ENCODE measurements around the gene LILRA6.

Gene LILRA6

DNA sequence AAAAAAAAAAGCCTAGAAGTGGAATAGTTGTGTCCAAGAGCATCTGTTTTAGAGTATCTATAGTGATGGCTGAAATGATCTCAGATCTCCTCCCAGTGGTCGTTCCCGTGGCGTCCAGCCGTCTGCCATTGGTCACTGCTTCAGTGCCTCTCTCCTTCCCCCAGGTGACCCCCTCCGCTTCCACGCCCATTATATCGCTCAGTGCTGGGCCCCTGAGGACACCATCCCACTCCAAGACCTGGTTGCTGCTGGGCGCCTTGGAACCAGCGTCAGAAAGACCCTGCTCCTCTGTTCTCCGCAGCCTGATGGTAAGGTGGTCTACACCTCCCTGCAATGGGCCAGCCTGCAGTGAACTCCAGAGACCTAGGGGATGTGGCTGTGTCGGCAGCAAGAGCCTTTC lies 49.6 kb downstream of the LILRA6 start:
- H3K9ac ChIP-seq (ENCODE audit: low read length): no peak overlapping the region
- H3K4me3 ChIP-seq (ENCODE audit: low read length): no peak overlapping the region
- no peaks in the 10 kb centered on the region for H3K27me3 ChIP-seq (ENCODE audit: control insufficient read depth, insufficient read depth, low read length)
- H3K4me1 ChIP-seq (ENCODE audit: control insufficient read depth, insufficient read depth, low read length): peaks cover 11% of the 10 kb centered on the region
- peaks cover 7% of the 10 kb centered on the region for H3K36me3 ChIP-seq (ENCODE audit: control insufficient read depth, insufficient read depth, low read length)
- H3K27ac ChIP-seq (ENCODE audit: low read depth, low read length): no peak overlapping the region

- peak overlapping the region; percentile 69 for H3K4me3 ChIP-seq (ENCODE audit: low read length)
- H3K9ac ChIP-seq (ENCODE audit: low read length): peak overlapping the region; percentile 70
- H3K36me3 ChIP-seq (ENCODE audit: control insufficient read depth, insufficient read depth, low read length): peaks cover 5% of the 10 kb centered on the region
- H3K27me3 ChIP-seq (ENCODE audit: control insufficient read depth, insufficient read depth, low read length): no peaks in the 10 kb centered on the region
- peak overlapping the region; percentile 100 for H3K27ac ChIP-seq (ENCODE audit: low read depth, low read length)
- H3K4me1 ChIP-seq (ENCODE audit: control insufficient read depth, insufficient read depth, low read length): peaks cover 11% of the 10 kb centered on the region
Observed at GRCh38 chr19:54191811-54192453, 50.7 kb downstream of the LILRA6 start.

GRCh38 chr19:54191011-54191810 lies 51.4 kb downstream of the LILRA6 start, which contains the start of gene TSEN34:
TSEN34 (plus strand) TSS chr19:54191308; CDS start chr19:54191365, 57 bp downstream.
- H3K4me3 ChIP-seq (ENCODE audit: low read length): peak within 1 kb of the TSS; percentile 69
- H3K36me3 ChIP-seq (ENCODE audit: control insufficient read depth, insufficient read depth, low read length): peaks cover 5% of the 10 kb centered on the region
- H3K4me1 ChIP-seq (ENCODE audit: control insufficient read depth, insufficient read depth, low read length): peaks cover 11% of the 10 kb centered on the region
- peak within 1 kb of the TSS; percentile 100 for H3K27ac ChIP-seq (ENCODE audit: low read depth, low read length)
- H3K9ac ChIP-seq (ENCODE audit: low read length): peak within 1 kb of the TSS; percentile 82
- H3K27me3 ChIP-seq (ENCODE audit: control insufficient read depth, insufficient read depth, low read length): no peaks in the 10 kb centered on the region

DNA sequence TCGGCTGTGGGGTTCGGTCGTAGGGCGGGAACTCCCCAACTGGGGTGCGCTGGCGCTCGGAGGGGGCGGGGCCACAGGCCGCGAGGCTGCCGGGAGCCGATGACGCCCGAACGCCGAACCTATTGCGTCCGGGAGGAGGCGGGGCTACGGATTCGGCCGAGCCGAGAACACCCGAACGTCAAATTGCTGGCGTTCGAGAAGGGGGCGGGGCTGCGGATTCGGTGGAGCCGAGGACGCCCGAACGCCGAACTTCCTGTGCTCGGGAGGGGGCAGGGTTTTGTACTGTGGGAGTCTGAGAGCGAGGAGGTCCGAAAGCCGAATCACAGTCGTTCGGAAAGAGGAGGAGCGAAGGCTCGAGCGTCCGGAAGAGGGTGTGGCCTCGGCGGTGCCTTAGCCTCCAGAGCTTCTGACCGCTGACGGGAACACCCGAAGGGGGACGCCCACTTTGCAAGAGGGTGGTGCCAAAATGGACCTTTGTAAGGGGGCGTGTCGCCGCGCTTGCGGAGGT lies 52.0 kb downstream of the LILRA6 start:
- H3K4me1 ChIP-seq (ENCODE audit: control insufficient read depth, insufficient read depth, low read length): peaks cover 11% of the 10 kb centered on the region
- peak overlapping the region; percentile 82 for H3K9ac ChIP-seq (ENCODE audit: low read length)
- H3K27me3 ChIP-seq (ENCODE audit: control insufficient read depth, insufficient read depth, low read length): no peaks in the 10 kb centered on the region
- H3K27ac ChIP-seq (ENCODE audit: low read depth, low read length): peak overlapping the region; percentile 100
- H3K4me3 ChIP-seq (ENCODE audit: low read length): peak overlapping the region; percentile 69
- H3K36me3 ChIP-seq (ENCODE audit: control insufficient read depth, insufficient read depth, low read length): peaks cover 5% of the 10 kb centered on the region

DNA sequence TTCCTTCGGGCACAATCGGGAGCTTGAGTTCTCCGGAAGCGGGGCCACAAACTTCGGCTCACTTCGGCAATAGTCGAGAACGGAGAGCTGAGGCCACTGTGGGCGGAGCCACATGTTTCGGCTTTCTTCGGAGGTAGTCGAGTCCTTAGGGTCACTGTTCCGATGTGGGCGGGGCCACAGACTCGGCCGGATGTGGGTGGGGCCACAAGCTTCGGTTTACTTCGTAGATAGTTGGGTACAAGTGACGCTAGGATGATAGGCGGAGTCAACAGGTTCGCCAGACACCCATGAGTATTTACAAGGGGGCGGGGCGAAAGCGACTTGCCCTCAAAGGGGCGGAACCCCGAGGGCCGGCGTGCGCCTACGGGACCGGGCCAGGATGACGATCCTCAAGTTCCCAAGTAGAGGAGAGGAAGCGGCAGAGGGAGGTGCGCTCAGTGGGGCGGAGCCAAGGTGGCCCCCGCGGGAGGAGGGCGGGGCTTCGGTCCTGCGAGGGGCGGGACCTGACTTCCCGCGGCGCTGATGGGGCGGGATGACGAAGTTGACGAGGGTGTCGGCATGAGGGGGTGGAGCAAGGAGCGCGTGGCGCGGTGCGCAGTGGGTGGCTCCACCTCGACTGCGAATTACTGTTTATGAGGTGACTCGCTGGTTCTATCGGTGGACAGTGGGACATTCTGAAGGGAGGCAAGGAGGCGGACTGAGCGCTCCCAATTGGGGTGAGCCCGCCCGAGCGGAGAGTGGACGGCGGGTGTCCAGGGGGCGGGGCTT lies 52.7 kb downstream of the LILRA6 start:
- peaks cover 11% of the 10 kb centered on the region for H3K4me1 ChIP-seq (ENCODE audit: control insufficient read depth, insufficient read depth, low read length)
- H3K27me3 ChIP-seq (ENCODE audit: control insufficient read depth, insufficient read depth, low read length): no peaks in the 10 kb centered on the region
- H3K4me3 ChIP-seq (ENCODE audit: low read length): peak overlapping the region; percentile 78
- peak overlapping the region; percentile 100 for H3K27ac ChIP-seq (ENCODE audit: low read depth, low read length)
- peaks cover 5% of the 10 kb centered on the region for H3K36me3 ChIP-seq (ENCODE audit: control insufficient read depth, insufficient read depth, low read length)
- peak overlapping the region; percentile 82 for H3K9ac ChIP-seq (ENCODE audit: low read length)

- H3K4me1 ChIP-seq (ENCODE audit: control insufficient read depth, insufficient read depth, low read length): peaks cover 11% of the 10 kb centered on the region
Observed at GRCh38 chr19:54189145-54189734, 53.4 kb downstream of the LILRA6 start, which contains the start of gene MBOAT7. MBOAT7 (minus strand) TSS chr19:54189580; CDS start chr19:54188508, 1,072 bp downstream.

DNA sequence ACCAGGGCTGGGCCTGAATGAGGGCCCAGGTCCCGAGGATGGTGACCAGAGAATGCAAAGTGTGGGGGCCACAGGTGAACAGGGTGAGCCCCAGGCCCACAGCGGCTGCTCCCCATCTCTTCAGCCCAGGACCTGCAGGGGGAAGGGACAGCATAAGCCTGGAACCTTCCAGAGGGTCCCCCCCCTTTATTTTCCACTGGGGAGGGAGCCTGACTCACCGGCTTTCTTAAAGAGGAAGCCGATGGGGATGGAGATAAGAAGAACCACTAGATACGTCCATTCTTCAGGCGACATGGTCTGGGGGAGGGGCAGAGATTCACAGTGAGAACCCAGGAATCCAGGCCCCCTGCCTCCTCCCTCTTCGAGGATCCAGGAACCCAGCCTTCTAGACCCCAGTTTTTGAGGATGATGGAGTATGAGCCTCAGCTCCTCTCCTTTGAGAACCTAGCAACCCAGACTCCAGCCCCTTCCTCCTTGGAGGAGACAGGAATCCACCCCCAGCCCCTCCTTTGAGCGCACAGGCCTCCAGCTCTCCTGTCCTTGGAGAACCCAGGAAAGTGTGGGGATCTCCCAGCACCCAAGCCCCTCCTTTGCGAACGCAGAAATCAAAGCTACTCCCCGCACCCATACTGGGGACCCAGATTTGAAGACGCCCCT lies 54.2 kb downstream of the LILRA6 start:
- peak overlapping the region; percentile 53 for H3K9ac ChIP-seq (ENCODE audit: low read length)
- peaks cover 8% of the 10 kb centered on the region for H3K36me3 ChIP-seq (ENCODE audit: control insufficient read depth, insufficient read depth, low read length)
- peak overlapping the region; percentile 78 for H3K4me3 ChIP-seq (ENCODE audit: low read length)
- peaks cover 11% of the 10 kb centered on the region for H3K4me1 ChIP-seq (ENCODE audit: control insufficient read depth, insufficient read depth, low read length)
- H3K27ac ChIP-seq (ENCODE audit: low read depth, low read length): peak overlapping the region; percentile 100
- no peaks in the 10 kb centered on the region for H3K27me3 ChIP-seq (ENCODE audit: control insufficient read depth, insufficient read depth, low read length)

More at GRCh38 chr19:54189145-54189734, 53.4 kb downstream of the LILRA6 start, which contains the start of gene MBOAT7:
- H3K4me3 ChIP-seq (ENCODE audit: low read length): peak within 1 kb of the TSS; percentile 78
- H3K36me3 ChIP-seq (ENCODE audit: control insufficient read depth, insufficient read depth, low read length): peaks cover 5% of the 10 kb centered on the region
- peak within 1 kb of the TSS; percentile 100 for H3K27ac ChIP-seq (ENCODE audit: low read depth, low read length)
- H3K27me3 ChIP-seq (ENCODE audit: control insufficient read depth, insufficient read depth, low read length): no peaks in the 10 kb centered on the region
- H3K9ac ChIP-seq (ENCODE audit: low read length): peak within 1 kb of the TSS; percentile 82

DNA sequence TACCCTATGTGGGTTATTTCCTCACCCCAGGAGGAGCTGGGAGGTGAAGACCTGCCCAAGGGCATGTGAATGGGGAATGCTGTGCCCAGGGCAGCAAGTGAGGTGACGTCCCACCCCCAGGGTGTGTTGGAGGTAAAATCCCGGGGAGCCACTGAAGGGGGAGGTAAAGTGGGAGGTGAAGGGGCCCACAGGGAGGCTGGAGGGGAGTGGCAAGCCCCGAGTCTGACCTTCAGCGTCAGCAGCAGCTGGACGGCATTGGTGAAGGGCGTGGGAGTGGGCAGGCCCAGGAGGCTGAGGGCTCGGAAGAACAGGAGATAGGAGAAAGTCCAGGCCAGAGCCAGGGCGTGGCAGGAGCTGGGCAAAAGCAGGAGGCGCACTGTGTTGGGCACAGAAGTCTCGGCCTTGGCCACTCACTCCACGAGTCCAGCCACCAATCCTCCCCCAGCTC lies 55.6 kb downstream of the LILRA6 start:
- Histone ChIP-seq H3K36me3 (ENCODE audit: control insufficient read depth, insufficient read depth, low read length) (peaks cover 5% of the 10 kb centered on the region), H3K4me3 (ENCODE audit: low read length) (no peak overlapping the region), H3K9ac (ENCODE audit: low read length) (no peak overlapping the region), H3K4me1 (ENCODE audit: control insufficient read depth, insufficient read depth, low read length) (peaks cover 7% of the 10 kb centered on the region), H3K27ac (ENCODE audit: low read depth, low read length) (no peak overlapping the region), H3K27me3 (ENCODE audit: control insufficient read depth, insufficient read depth, low read length) (no peaks in the 10 kb centered on the region)
